NCI-H1694 treated with DMSO at 0.1 percent for 48 hours (cell line): Measurements from ENCODE around the gene GABPB1.
A peak's percentile ranks its signal among the peaks of the same experiment; 100 is the strongest.

Experiments used
- DNase-seq: peaks from one replicate; lab custom pipeline; 2025; lab: John Stamatoyannopoulos, UW

Gene GABPB1

GRCh38 chr15:50344006-50344464, 11.0 kb downstream of the GABPB1 start:
- no peak for DNase-seq

GRCh38 chr15:50341616-50342136, 13.3 kb downstream of the GABPB1 start:
- DNase-seq: no peak

- no peak for DNase-seq
These were observed 14.6 kb downstream of the GABPB1 start for GRCh38 chr15:50340416-50340815.

GRCh38 chr15:50339717-50340116, 15.3 kb downstream of the GABPB1 start:
- DNase-seq: no peak

- no peak for DNase-seq
These were observed 19.7 kb downstream of the GABPB1 start for GRCh38 chr15:50335251-50335650.

- no peak for DNase-seq
These were observed 21.8 kb downstream of the GABPB1 start for GRCh38 chr15:50333229-50333628.

GRCh38 chr15:50330921-50331320, 24.1 kb downstream of the GABPB1 start:
- no peak for DNase-seq

GRCh38 chr15:50328116-50328515, 26.9 kb downstream of the GABPB1 start:
- DNase-seq: no peak

GRCh38 chr15:50321680-50322210, 33.3 kb downstream of the GABPB1 start:
- DNase-seq: no peak

GRCh38 chr15:50320504-50320903, 34.5 kb downstream of the GABPB1 start:
- no peak for DNase-seq

GRCh38 chr15:50318697-50319096, 36.3 kb downstream of the GABPB1 start:
- no peak for DNase-seq

- DNase-seq: peak; percentile 30
These were observed 39.0 kb downstream of the GABPB1 start for GRCh38 chr15:50315814-50316630.

- no peak for DNase-seq
These were observed 42.4 kb downstream of the GABPB1 start for GRCh38 chr15:50312636-50313035.

GRCh38 chr15:50307799-50308198, 47.2 kb downstream of the GABPB1 start:
- DNase-seq: no peak

GRCh38 chr15:50304836-50305235, 50.2 kb downstream of the GABPB1 start:
- DNase-seq: no peak

- no peak for DNase-seq
These were observed 52.4 kb downstream of the GABPB1 start for GRCh38 chr15:50302581-50302980.

- DNase-seq: no peak
These were observed 56.7 kb downstream of the GABPB1 start for GRCh38 chr15:50298340-50298739.

- DNase-seq: no peak
These were observed 59.0 kb downstream of the GABPB1 start for GRCh38 chr15:50295966-50296365.

- no peak for DNase-seq
These were observed 65.2 kb downstream of the GABPB1 start for GRCh38 chr15:50289749-50290148.

- DNase-seq: no peak
These were observed 67.5 kb downstream of the GABPB1 start for GRCh38 chr15:50287324-50288116.

- no peak for DNase-seq
These were observed 73.6 kb downstream of the GABPB1 start for GRCh38 chr15:50281427-50281826.

- DNase-seq: no peak
These were observed 74.7 kb downstream of the GABPB1 start for GRCh38 chr15:50280271-50280670.

- no peak for DNase-seq
These were observed 76.5 kb downstream of the GABPB1 start for GRCh38 chr15:50278496-50278895.
